HG03520 (cell line): Measurements from ENCODE around the gene PAQR6.
A peak's percentile ranks its signal among the peaks of the same experiment; 100 is the strongest.
"Not testable (repeated sequence)": the region's sequence is repeated elsewhere in the genome, so short reads cannot be mapped to it uniquely, and the experiment has no call there.

Experiments used
- ATAC-seq: cut with Tn5 transposase; IDR thresholded peaks from one replicate; pipeline ENCODE4 v1.9.1; 2021; ENCODE audit warnings: mild to moderate bottlenecking, moderate library complexity; ENCODE audit not compliant: unreplicated experiment

Gene PAQR6

DNA sequence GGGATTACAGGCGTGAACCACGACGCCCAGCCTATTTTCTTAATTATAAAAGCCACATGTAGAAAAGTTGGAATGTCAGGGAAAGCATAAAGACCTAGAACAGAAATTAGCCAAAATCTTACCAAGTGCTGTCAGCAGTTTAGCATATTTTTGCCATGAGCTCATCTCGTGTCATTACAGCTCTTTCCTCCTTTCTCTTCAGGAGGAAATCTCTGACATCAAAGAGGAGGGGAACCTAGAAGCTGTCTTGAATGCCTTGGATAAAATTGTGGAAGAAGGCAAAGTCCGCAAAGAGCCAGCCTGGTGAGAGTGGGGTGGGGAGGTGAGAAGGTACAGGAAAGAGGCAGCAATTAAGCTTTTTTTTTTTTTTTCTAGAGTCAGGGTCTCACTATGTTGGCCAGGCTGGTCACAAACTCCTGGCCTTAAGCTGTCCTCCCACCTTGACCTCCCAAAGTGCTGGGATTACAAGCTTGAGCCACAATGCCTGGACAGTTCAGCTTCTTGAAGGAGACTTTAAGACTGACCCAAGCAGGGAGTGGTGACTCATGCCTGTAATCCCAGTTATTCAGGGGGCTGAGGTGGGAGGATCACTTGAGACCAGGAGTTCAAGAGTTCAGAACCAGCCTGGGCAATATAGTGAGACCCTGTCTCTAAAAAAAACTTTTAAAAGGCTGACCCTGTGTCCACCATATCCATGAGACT, 14.3 kb downstream of the PAQR6 start:
- no peak for ATAC-seq

DNA sequence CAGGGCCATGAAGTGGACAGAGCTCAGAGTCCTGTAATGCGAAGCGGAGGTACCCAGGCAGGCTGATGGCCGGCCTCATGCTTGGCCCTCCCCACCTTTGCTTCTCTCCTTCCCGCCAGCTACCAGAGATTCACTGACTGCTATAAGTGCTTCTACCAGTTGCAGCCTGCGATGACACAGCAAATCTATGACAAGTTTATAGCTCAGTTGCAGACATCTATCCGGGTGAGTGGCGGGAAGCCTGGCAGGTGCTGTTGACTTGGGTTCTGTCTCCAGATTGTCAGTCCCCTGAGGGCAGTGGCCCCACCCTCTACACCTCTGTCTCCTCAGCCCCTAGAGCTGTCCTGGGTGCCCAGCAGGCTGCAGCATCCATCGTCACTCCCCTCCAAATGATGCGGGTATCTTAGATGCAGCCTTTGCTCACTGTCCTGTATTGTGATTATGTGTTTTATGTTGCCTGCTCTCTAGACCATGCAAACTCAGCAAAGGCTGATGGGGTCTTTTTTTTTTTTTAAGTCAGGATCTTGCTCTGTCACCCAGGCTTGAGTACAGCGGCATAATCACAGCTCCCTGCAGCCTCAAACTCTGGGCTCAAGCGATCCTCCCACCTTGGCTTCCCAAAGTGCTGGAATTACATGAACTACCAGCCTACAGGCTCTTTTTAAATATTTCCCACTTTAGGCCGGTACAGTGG, 15.5 kb downstream of the PAQR6 start:
- ATAC-seq: no peak

DNA sequence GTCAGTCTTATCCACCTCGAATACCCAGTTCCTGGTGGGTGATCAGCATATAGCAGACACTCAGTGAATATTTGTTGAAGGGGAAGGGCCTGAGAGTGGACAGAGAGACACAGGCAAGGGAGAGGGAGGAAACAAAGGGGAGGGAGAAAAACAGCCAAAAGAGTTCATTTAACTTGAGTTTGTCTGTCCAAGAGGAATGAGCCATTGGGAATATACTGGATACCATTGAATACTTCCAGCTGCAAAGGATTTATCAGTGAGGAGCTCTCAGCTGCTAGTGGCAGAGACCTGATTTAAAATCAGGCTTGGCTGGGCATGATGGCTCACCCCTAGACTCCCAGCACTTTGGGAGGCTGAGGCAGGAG, 17.4 kb downstream of the PAQR6 start:
- no peak for ATAC-seq

DNA sequence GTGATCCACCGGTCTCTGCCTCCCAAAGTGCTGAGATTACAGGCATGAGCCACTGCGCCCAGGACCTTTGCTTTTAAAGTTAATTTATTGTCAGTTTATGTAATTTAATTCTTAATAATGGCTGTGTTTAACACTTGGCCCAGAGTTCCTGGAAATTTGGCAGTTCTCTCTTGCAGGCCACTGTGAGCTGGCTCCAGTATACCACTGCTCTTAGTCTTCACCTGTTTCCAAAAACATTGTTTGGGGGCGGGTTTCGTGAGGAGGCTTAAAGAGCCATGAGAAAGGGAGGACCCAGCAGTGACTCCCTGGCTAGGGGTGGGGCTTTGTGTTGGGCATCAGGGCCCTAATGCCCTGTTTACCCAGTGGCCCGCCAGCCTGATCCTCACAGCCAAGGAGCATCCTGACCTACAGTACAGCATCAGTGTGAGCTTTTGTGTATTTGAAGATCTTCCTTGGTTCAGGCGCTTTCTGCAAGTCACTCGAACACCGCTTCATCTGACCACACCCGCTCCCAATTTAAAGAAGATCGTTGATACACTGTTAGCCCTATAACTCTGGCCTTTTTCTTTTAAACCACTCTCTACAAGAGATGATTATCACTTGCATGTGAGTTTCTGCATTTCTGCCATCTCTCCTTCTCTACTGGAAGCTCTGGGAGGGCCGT, 17.9 kb downstream of the PAQR6 start:
- no peak for ATAC-seq

DNA sequence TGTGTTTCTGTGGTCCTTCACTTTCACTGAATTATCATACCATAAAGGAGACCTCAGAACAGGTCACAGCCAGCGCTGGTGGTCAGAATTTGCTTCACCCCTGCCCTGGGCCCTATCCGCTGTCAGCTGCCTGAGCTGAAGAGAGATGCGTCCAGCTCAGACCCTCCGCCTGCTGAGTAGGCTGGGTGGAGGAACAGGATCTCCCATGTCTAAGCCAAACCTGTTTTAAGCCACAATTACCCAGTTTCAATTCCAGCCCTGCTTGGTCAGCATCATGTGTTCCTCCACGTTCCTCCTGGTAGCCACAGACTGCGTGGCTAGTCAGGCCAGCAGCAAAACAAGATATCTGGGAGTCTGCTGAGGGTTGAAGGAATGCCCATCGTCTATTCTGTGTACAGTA, 19.4 kb downstream of the PAQR6 start:
- no peak for ATAC-seq

DNA sequence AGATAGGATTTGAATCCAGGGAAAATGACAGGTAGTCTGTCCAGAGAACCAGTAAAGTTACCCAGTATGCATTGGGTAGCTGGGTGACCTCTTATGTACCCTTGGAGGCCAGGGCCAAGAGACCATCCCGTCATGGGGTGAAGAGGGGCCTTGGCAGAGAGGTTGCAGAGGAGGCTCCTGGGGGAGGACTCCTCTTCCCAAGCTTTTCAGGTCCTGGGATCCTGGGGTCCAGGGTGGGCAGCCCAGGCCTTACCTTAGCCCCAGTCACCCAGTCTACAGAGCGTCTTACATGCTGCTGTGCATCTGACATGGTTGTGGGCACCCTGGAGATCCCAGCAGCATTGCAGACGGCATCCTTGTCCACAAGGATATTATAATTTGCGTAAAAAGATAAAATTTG, 21.1 kb downstream of the PAQR6 start:
- ATAC-seq: no peak

DNA sequence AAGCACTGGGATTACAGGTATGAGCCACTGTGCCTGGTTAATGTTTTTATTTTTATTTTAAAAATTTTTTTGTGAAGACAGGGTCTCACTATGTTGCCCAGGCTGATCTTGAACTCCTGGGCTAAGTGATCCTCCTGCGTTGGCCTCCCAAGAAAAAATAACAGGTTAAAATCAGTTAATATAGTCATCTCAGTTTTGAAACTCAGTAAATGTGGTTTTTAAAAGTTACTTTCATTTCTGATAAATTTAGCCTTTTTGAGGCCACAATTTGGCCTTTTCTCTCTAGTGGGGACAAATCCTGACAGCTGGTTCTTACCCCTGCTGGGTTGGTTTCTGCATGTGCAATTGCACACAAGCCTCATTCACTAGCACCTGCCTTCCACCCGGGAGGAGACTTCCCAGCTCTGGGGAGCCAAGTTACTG, 21.7 kb downstream of the PAQR6 start:
- peak; percentile 60 for ATAC-seq

DNA sequence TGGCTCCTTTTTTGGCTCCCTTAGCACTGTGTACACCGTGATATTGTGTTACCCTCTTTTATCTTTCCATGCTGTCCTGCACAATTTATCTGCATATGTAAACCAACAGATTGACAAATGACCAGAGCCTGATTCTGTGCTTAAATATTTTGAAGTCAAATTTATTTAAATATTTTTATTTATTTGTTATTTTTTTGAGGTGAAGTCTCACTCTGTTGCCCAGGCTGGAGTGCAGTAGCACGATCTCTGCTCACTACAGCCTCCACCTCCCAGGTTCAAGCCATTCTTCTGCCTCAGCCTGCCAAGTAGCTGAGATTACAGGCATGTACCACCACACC, 22.2 kb downstream of the PAQR6 start:
- ATAC-seq: no peak

DNA sequence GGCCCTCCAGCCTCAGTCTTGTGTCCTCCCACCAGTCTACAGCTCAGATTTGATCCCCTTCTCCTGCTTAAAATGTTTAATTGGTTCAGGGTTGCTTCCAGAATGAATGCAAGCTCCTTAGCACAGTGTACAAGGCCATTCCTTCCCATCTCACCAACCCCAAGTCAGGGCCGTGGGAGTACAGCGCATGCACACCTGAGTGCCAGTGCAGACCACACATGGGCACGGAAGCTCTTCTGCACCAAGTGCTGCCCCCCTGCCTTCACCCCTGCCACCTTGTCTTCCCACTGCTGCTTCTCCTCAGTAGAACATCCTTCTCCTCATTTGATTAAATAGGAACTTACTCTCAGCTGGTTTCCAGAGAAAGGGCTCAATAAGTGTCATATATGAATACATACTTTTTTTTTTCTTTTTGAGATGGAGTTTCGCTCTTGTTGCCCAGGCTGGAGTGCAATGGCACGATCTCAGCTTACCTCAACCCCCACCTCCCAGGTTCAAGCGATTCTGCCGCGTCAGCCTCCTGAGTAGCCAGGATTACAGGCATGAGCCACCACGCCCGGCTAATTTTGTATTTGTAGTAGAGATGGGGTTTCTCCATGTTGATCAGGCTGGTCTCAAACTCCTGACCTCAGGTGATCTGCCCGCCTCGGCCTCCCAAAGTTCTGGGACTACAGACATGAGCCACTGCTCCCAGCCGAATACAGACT, 25.7 kb downstream of the PAQR6 start:
- no peak for ATAC-seq

DNA sequence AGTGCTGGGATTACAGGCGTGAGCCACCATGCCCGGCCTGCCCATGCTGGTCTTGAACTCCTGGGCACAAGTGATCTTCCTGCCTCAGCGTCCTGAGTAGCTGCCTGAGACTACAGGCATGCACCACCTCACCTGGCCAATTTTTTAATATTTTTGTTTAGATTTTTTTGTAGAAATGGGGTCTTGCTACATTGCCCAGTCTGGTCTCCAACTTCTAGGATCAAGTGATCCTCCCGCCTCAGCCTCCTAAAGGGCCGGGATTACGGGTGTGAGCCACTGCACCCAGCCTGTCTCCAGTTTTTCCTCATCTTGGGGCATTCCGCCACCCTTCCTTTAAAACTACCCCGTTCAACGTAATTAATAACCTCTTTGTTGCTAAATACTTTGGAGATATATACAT, 27.6 kb downstream of the PAQR6 start:
- ATAC-seq: no peak

DNA sequence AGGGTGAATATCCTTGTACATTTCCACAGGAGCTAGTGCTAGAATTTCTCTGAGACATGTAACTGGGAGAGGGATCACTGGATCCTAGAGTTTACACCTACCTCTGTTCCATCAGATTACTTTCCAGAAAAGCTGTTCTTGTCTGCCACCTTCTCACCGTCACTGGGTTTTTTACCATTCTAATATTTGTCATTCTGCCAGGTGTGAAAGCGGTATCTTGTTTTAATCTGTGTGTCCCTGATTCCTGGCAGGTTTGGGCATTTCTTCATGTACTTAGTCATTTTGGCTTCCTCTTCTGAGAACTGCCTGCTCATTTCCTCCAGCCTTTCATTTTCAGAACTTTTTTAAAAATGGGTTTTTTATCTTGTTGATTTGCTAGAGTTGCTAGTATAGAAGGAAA, 30.0 kb downstream of the PAQR6 start:
- ATAC-seq: no peak

DNA sequence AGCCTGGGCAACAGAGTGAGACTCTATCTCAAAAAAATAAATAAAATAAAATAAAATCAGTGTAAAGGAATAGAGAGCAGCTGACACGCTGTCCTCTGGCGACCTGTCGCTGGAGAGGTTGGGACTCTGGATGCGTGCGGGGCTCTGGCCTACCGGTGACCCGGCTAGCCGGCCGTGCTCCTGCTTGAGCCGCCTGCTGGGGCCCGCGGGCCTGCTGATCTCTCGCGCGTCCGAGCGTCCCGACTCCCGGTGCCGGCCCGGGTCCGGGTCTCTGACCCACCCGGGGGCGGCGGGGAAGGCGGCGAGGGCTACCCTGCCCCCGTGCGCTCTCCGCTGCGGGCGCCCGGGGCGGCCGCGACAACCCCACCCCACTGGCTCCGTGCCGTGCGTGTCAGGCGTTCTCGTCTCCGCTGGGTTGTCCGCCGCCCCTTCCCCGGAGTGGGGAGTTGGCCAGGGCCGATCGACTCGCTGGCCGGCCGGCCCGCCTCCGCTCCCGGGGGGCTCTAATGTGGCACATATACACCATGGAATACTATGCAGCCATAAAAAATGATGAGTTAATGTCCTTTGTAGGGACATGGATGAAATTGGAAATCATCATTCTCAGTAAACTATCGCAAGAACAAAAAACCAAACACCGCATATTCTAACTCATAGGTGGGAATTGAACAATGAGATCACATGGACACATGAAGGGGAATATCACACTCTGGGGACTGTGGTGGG, 31.3 kb downstream of the PAQR6 start:
- not testable (repeated sequence) for ATAC-seq

DNA sequence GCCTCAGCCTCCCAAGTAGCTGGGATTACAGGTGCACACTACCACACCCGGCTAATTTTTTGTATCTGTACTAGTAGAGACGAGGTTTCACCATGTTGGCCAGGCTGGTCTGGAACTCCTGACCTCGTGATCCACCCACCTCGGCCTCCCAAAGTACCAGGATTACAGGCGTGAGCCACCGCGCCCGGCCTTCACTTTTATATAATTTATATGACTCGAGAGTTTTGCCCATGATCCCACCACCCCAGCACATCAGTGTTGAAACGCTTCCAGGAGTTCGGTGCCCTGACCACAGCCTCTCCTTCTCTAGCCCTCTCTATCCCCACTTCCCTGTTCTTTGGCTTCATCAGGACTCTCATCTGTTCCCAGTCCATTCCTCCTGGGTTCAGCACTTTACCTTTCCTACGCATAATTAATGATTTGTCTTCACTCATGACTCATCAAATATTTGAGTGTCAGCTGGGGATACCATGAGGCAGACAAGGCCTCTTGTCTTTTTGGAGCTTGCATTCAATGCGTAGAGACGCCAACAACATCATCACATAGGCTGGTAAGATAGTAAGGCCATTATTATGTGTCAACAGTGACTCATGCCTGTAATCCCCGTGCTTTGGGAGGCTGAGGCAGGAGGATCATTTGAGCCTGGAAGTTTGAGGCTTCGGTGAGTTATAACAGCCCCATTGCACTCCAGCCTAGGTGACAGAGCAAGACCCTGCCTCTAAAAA, 33.7 kb downstream of the PAQR6 start:
- no peak for ATAC-seq

DNA sequence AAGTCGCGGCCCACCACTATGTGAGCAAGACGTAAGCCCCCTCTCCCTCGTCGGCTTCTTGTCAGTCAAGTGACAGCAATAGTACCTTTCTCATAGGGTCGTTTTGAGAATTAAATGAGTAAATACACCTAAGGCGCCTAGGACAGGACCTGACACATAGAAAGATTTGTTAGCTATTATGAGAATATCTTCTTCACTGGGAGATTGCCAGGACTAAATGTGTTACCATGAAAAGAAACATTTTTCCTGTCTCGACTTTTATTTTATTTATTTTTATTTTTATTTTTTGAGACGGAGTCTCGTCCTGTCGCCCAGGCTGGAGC, 34.3 kb downstream of the PAQR6 start:
- no peak for ATAC-seq

DNA sequence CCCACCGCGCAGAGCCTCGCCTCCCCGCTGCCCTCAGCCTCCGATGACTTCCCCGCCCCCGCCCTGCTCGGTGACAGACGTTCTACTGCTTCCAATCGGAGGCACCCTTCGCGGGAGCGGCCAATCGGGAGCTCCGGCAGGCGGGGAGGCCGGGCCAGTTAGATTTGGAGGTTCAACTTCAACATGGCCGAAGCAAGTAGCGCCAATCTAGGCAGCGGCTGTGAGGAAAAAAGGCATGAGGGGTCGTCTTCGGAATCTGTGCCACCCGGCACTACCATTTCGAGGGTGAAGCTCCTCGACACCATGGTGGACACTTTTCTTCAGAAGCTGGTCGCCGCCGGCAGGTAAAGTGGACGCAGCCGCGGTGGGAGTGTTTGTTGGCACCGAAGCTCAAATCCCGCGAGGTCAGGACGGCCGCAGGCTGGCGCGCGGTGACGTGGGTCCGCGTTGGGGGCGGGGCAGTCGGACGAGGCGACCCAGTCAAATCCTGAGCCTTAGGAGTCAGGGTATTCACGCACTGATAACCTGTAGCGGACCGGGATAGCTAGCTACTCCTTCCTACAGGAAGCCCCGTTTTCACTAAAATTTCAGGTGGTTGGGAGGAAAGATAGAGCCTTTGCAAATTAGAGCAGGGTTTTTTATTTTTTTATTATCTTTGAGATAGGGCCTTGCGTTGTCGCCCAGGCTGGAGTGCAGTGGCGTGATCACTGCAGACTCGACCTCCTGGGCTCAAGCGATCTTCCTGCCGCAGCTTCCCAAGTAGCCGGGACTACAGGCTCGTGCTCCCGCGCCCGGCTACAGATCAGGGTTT, 34.8 kb downstream of the PAQR6 start, which contains the start of gene PMF1:
Gene PMF1, plus strand, starts transcription at position 175 of the 811 bp plus-strand sequence. Its CDS starts 9 bp downstream, at position 184.
- peak; percentile 83 for ATAC-seq

DNA sequence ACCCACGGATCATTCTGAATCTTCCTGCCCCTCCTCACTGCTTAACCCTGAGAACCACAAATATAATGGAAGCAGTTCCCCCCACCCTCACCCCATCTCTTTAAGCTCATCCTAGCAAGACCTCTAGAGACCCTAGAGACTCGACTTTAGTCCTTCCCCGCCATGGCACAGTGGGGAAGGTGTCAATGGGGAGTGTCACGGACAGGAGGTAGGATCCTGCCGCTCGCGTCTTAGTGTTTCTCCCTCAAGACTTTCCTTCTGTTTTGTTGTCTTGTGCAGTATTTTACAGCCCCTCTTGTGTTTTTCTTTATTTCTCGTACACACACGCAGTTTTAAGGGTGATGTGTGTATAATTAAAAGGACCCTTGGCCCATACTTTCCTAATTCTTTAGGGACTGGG, 35.7 kb downstream of the PAQR6 start:
- no peak for ATAC-seq

DNA sequence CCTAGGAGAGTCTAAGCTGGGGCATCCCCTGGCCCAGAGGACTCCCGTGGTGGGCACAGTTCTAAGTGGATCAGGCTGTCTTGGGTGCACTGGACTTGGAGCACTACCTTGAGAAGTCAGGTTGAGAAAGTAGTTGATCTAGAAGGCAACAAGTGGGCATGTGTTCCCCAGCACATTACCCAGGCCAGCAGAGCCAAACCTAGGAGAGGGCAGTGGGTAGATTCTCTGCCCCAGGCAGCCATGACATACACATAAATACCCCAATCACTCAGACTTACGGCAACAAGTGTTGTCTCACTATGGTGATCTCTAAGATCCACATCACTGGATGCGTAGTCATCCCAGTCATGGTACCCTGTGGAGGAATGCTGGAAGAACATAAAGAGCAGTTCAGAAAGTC, 36.6 kb downstream of the PAQR6 start:
- ATAC-seq: no peak

DNA sequence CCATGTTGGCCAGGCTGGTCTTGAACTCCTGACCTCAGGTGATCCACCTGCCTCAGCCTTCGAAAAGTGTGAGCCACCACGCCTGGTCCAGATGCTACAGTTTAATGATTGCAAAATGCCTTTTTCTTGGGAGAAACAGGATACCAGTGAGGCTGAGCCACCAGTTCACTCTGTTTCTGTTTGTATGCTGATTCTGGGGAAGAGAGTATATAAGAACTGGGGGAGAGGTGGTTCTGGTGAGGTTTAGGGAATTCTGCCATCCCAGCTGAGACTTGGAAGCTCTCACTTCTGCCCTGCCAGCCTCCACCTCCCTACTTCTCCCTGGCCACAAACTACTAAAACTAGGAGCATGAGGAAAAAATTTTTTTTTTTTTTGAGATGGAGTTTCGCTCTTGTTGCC, 43.2 kb downstream of the PAQR6 start:
- ATAC-seq: no peak

DNA sequence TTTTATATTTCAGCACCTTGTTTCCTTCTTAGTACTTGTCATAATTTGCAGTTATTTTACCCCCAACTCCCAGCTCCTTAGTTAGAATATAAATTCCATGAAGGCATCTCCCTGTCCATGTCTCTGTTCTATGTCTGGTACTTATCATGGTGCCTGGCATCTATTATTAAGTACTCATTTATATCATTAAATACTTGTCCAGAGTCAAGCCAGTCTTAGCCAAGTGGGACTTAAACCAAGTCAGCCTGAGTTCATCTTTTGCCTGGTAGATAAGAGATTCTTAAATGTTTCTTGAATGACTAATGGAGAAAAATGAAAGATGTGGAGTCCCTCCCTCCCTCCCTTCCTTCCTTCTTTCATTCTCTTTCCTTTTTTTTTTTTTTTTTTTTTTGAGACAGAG, 44.5 kb downstream of the PAQR6 start:
- ATAC-seq: no peak

DNA sequence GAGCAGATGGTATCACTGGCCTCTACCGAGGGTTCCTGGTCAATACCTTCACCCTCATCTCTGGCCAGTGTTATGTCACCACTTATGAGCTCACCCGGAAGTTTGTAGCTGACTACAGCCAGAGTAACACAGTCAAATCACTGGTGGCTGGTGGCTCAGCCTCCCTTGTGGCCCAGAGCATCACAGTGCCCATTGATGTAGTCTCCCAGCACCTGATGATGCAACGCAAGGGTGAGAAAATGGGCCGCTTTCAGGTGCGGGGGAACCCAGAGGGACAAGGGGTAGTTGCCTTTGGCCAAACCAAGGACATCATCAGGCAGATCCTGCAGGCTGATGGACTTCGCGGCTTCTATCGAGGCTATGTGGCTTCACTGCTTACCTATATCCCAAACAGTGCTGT, 47.8 kb downstream of the PAQR6 start:
- no peak for ATAC-seq
